Glutamatergic neuron (in vitro differentiated cells): ENCODE data around the gene PEX5L. TPM values are rescaled to one million over a fixed set of nuclear protein-coding genes. Genes with fewer than 3 reads are reported as not detected.
"Not testable (repeated sequence)": the region's sequence is repeated elsewhere in the genome, so short reads cannot be mapped to it uniquely, and the experiment has no call there.

Experiments
- DNase-seq: peaks from one replicate; pipeline ENCODE4 v3.0.0; 2022
- H3K27ac Mint-ChIP-seq: one replicate; pipeline ENCODE4 v1.8.0; 2020; ENCODE audit warnings: mild to moderate bottlenecking, mixed read lengths, inconsistent platforms; ENCODE audit not compliant: unreplicated experiment
- H3K27me3 Mint-ChIP-seq: one replicate; pipeline ENCODE4 v1.8.0; 2020; ENCODE audit warnings: mild to moderate bottlenecking, moderate library complexity, mixed read lengths, inconsistent platforms; ENCODE audit not compliant: unreplicated experiment
- H3K36me3 Mint-ChIP-seq: one replicate; pipeline ENCODE4 v1.8.0; 2020; ENCODE audit warnings: mild to moderate bottlenecking, mixed read lengths, inconsistent platforms; ENCODE audit not compliant: unreplicated experiment
- H3K4me1 Mint-ChIP-seq: one replicate; pipeline ENCODE4 v1.8.0; 2020; ENCODE audit warnings: mild to moderate bottlenecking, low read depth, mixed read lengths, inconsistent platforms; ENCODE audit not compliant: unreplicated experiment
- H3K4me3 Mint-ChIP-seq: one replicate; pipeline ENCODE4 v1.8.0; 2020; ENCODE audit warnings: mild to moderate bottlenecking, mixed read lengths, inconsistent platforms; ENCODE audit not compliant: unreplicated experiment
- H3K9me3 Mint-ChIP-seq: one replicate; pipeline ENCODE4 v1.8.0; 2020; ENCODE audit warnings: mild to moderate bottlenecking, moderate library complexity, mixed read lengths, inconsistent platforms; ENCODE audit not compliant: unreplicated experiment
- CTCF ChIP-seq: fragments of 200-600 bp; sonication (generic); IDR thresholded peaks from one replicate; pipeline ENCODE4 v1.5.0; 2021; ENCODE audit not compliant: partially characterized antibody, unreplicated experiment
- total RNA-seq: library from RNA; stranded (reverse); fragmentation: NEBNext Ultra II Directional; extraction: Animal tissue kit (Norgen Biotek cat#: 25700); gene quantifications from one replicate; pipeline ENCODE4 v1.2.1, GENCODE V29; 2021; ENCODE audit not compliant: unreplicated experiment

PEX5L gene
- total RNA-seq, 1 donor from 2014 or later: 41.0 TPM

- no peaks in the 10 kb centered on the region for H3K36me3 Mint-ChIP-seq
- no peak for DNase-seq
- peaks cover 3% of the 10 kb centered on the region for H3K4me1 Mint-ChIP-seq
- H3K9me3 Mint-ChIP-seq: peaks cover under 1% of the 10 kb centered on the region
- no peak overlapping the region for H3K4me3 Mint-ChIP-seq
- no peak for TF ChIP-seq CTCF
- no peak overlapping the region for H3K27ac Mint-ChIP-seq
- no peaks in the 10 kb centered on the region for H3K27me3 Mint-ChIP-seq
Measured at GRCh38 chr3:180018543-180018942, 18.2 kb downstream of the PEX5L start.

- no peak for DNase-seq
- Mint-ChIP-seq H3K4me3 (no peak overlapping the region), H3K9me3 (no peaks in the 10 kb centered on the region), H3K4me1 (no peaks in the 10 kb centered on the region), H3K36me3 (no peaks in the 10 kb centered on the region), H3K27ac (no peak overlapping the region), H3K27me3 (no peaks in the 10 kb centered on the region)
- no peak for TF ChIP-seq CTCF
Measured at GRCh38 chr3:180017846-180018245, 18.9 kb downstream of the PEX5L start.

- H3K4me3 Mint-ChIP-seq: no peak overlapping the region
- TF ChIP-seq CTCF: no peak
- no peak for DNase-seq
- peaks cover 10% of the 10 kb centered on the region for H3K36me3 Mint-ChIP-seq
- no peak overlapping the region for H3K27ac Mint-ChIP-seq
- H3K9me3 Mint-ChIP-seq: peaks cover 4% of the 10 kb centered on the region
- H3K4me1 Mint-ChIP-seq: peaks cover 2% of the 10 kb centered on the region
- H3K27me3 Mint-ChIP-seq: peaks cover 7% of the 10 kb centered on the region
Measured at GRCh38 chr3:180011927-180012326, 24.8 kb downstream of the PEX5L start.

- not testable (repeated sequence) for H3K4me1 Mint-ChIP-seq, H3K27me3 Mint-ChIP-seq, H3K4me3 Mint-ChIP-seq, DNase-seq, H3K27ac Mint-ChIP-seq, H3K9me3 Mint-ChIP-seq
- H3K36me3 Mint-ChIP-seq: peaks cover 17% of the 10 kb centered on the region
Measured at GRCh38 chr3:180008318-180008717, 28.4 kb downstream of the PEX5L start.

- H3K9me3 Mint-ChIP-seq: peaks cover 8% of the 10 kb centered on the region
- no peak overlapping the region for H3K27ac Mint-ChIP-seq
- H3K4me1 Mint-ChIP-seq: peaks cover 2% of the 10 kb centered on the region
- no peak overlapping the region for H3K4me3 Mint-ChIP-seq
- H3K36me3 Mint-ChIP-seq: peaks cover 17% of the 10 kb centered on the region
- H3K27me3 Mint-ChIP-seq: peaks cover 7% of the 10 kb centered on the region
- TF ChIP-seq CTCF: no peak
- DNase-seq: no peak
Measured at GRCh38 chr3:180004542-180004941, 32.2 kb downstream of the PEX5L start.

- TF ChIP-seq CTCF: no peak
- H3K36me3 Mint-ChIP-seq: peaks cover 8% of the 10 kb centered on the region
- H3K9me3 Mint-ChIP-seq: peaks cover 5% of the 10 kb centered on the region
- H3K27me3 Mint-ChIP-seq: no peaks in the 10 kb centered on the region
- H3K4me3 Mint-ChIP-seq: no peak overlapping the region
- no peak overlapping the region for H3K27ac Mint-ChIP-seq
- DNase-seq: no peak
- H3K4me1 Mint-ChIP-seq: peaks cover 2% of the 10 kb centered on the region
Measured at GRCh38 chr3:180002006-180002405, 34.7 kb downstream of the PEX5L start.
